Measurements from ENCODE around the gene SETD6. TPM values are rescaled to one million over a fixed set of nuclear protein-coding genes. Genes with fewer than 3 reads are reported as not detected.

SETD6 gene
- total RNA-seq, 1 experiment from 2014 or later: 42.8 TPM

GRCh38 chr16:58475091-58475619 is 40.2 kb upstream of the SETD6 start:
- no peak for DNase-seq
- CTCF ChIA-PET: no interaction called here
- TF ChIP-seq, protein P1, sequence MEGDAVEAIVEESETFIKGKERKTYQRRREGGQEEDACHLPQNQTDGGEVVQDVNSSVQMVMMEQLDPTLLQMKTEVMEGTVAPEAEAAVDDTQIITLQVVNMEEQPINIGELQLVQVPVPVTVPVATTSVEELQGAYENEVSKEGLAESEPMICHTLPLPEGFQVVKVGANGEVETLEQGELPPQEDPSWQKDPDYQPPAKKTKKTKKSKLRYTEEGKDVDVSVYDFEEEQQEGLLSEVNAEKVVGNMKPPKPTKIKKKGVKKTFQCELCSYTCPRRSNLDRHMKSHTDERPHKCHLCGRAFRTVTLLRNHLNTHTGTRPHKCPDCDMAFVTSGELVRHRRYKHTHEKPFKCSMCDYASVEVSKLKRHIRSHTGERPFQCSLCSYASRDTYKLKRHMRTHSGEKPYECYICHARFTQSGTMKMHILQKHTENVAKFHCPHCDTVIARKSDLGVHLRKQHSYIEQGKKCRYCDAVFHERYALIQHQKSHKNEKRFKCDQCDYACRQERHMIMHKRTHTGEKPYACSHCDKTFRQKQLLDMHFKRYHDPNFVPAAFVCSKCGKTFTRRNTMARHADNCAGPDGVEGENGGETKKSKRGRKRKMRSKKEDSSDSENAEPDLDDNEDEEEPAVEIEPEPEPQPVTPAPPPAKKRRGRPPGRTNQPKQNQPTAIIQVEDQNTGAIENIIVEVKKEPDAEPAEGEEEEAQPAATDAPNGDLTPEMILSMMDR (IDR thresholded peaks at IDR 0.05; ENCODE audit: unreplicated experiment): no peak
- no TSS peak for BruUV-seq (replicated peaks)
- intact Hi-C loops (cut with micrococcal nuclease; ENCODE audit: unreplicated experiment): no loop called here
- no peak overlapping the region for H3K4me3 Mint-ChIP-seq (ENCODE audit: low read depth, unreplicated experiment)
- H3K9me3 Mint-ChIP-seq (ENCODE audit: low read depth, unreplicated experiment): no peaks in the 10 kb centered on the region
- no peaks in the 10 kb centered on the region for H3K36me3 Mint-ChIP-seq (ENCODE audit: insufficient read depth, unreplicated experiment)
- no peak overlapping the region for H3K27ac Mint-ChIP-seq (ENCODE audit: unreplicated experiment)
- no peaks in the 10 kb centered on the region for H3K4me1 Mint-ChIP-seq (ENCODE audit: low read depth, unreplicated experiment)
- peaks cover 85% of the 10 kb centered on the region for H3K27me3 Mint-ChIP-seq (ENCODE audit: unreplicated experiment)

GRCh38 chr16:58476791-58477190 is 38.5 kb upstream of the SETD6 start:
- no peaks in the 10 kb centered on the region for H3K4me1 Mint-ChIP-seq (ENCODE audit: low read depth, unreplicated experiment)
- CTCF ChIA-PET: interaction anchor here (0.6 kb wide), 1 partner anchor 47 kb away, joined by 5 read pairs; no protein-coding TSS in a partner anchor
- BruUV-seq (replicated peaks): no TSS peak
- no peak for DNase-seq
- peaks cover 84% of the 10 kb centered on the region for H3K27me3 Mint-ChIP-seq (ENCODE audit: unreplicated experiment)
- no peaks in the 10 kb centered on the region for H3K36me3 Mint-ChIP-seq (ENCODE audit: insufficient read depth, unreplicated experiment)
- TF ChIP-seq, protein P1 (IDR thresholded peaks at IDR 0.05; ENCODE audit: unreplicated experiment): no peak
- intact Hi-C loops (cut with micrococcal nuclease; ENCODE audit: unreplicated experiment): no loop called here
- no peak overlapping the region for H3K27ac Mint-ChIP-seq (ENCODE audit: unreplicated experiment)
- no peak overlapping the region for H3K4me3 Mint-ChIP-seq (ENCODE audit: low read depth, unreplicated experiment)
- no peaks in the 10 kb centered on the region for H3K9me3 Mint-ChIP-seq (ENCODE audit: low read depth, unreplicated experiment)

GRCh38 chr16:58478427-58478826 is 36.9 kb upstream of the SETD6 start:
- intact Hi-C loops (cut with micrococcal nuclease; ENCODE audit: unreplicated experiment): no loop called here
- CTCF ChIA-PET: no interaction called here
- TF ChIP-seq, protein P1 (IDR thresholded peaks at IDR 0.05; ENCODE audit: unreplicated experiment): no peak

DNA sequence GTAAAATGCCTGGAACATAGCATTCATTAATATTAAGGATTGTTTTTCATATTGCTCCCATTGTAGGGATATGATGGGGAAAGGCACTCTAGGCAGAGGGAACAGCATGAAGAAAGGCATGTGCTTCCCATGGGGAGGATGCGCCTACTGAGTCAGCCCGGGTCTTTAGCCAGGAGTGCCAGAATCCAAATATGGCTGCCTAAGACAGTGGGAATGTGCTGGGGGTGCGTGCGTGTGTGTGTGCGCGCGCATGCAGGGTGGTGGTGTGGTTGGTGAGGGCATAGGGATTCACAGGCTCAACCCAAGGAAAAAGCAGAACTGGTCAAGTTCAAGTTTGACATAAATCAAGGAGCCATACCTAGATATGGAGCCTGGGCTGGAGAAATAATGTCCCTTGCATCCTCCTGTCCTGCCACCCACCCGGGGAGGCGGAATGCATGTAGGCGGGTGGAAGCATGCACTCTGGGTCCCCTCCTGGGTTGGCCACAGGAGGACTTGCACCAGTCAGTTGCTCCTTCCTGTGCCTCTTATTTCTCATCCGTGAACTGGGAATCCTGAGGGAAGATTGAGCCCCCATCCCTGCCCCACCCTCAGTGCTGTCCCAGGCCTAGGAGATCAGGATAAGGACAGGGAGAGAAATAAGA is 34.0 kb upstream of the SETD6 start:
- TF ChIP-seq, protein P1 (IDR thresholded peaks at IDR 0.05; ENCODE audit: unreplicated experiment): no peak
- Mint-ChIP-seq H3K4me1 (ENCODE audit: low read depth, unreplicated experiment) (no peaks in the 10 kb centered on the region), H3K36me3 (ENCODE audit: insufficient read depth, unreplicated experiment) (no peaks in the 10 kb centered on the region), H3K27ac (ENCODE audit: unreplicated experiment) (no peak overlapping the region), H3K27me3 (ENCODE audit: unreplicated experiment) (peaks cover 63% of the 10 kb centered on the region), H3K9me3 (ENCODE audit: low read depth, unreplicated experiment) (no peaks in the 10 kb centered on the region), H3K4me3 (ENCODE audit: low read depth, unreplicated experiment) (no peak overlapping the region)
- intact Hi-C loops (cut with micrococcal nuclease; ENCODE audit: unreplicated experiment): no loop called here
- BruUV-seq (replicated peaks): no TSS peak
- CTCF ChIA-PET: no interaction called here
- no peak for DNase-seq

More at GRCh38 chr16:58478427-58478826, 36.9 kb upstream of the SETD6 start:
- Mint-ChIP-seq H3K4me1 (ENCODE audit: low read depth, unreplicated experiment) (no peaks in the 10 kb centered on the region), H3K36me3 (ENCODE audit: insufficient read depth, unreplicated experiment) (no peaks in the 10 kb centered on the region), H3K27ac (ENCODE audit: unreplicated experiment) (no peak overlapping the region), H3K4me3 (ENCODE audit: low read depth, unreplicated experiment) (no peak overlapping the region), H3K9me3 (ENCODE audit: low read depth, unreplicated experiment) (no peaks in the 10 kb centered on the region), H3K27me3 (ENCODE audit: unreplicated experiment) (peaks cover 84% of the 10 kb centered on the region)
- no TSS peak for BruUV-seq (replicated peaks)
- no peak for DNase-seq
